Upper lobe of right lung (tissue), 1 donor: ENCODE measurements around the gene LRRC23. TPM values are rescaled to one million over a fixed set of nuclear protein-coding genes. Genes with fewer than 3 reads are reported as not detected.
"Not testable (repeated sequence)": the region's sequence is repeated elsewhere in the genome, so short reads cannot be mapped to it uniquely, and the experiment has no call there.

ENCODE experiments used
- ATAC-seq: fragments of 200-7000 bp; cut with Tn5 transposase; one replicate; pipeline ENCODE4 v1.9.1; 2020; ENCODE audit warnings: mild to moderate bottlenecking, moderate library complexity
- DNase-seq: peaks from one replicate; pipeline ENCODE4 v3.0.0-alpha.2; 2020
- H3K27ac ChIP-seq: fragments of 200-600 bp; one replicate; pipeline ENCODE4 v1.8.0; 2022
- H3K27me3 ChIP-seq: fragments of 200-600 bp; one replicate; pipeline ENCODE4 v1.8.0; 2022; ENCODE audit warnings: mild to moderate bottlenecking
- H3K36me3 ChIP-seq: fragments of 200-600 bp; one replicate; pipeline ENCODE4 v1.8.0; 2022
- H3K4me1 ChIP-seq: fragments of 200-600 bp; one replicate; pipeline ENCODE4 v1.8.0; 2022
- H3K4me3 ChIP-seq: fragments of 200-600 bp; one replicate; pipeline ENCODE4 v1.8.0; 2022; ENCODE audit warnings: mild to moderate bottlenecking
- H3K9me3 ChIP-seq: fragments of 200-600 bp; one replicate; pipeline ENCODE4 v1.8.0; 2022
- intact Hi-C: fragments of 100-400 bp; cut with DNase I; formaldehyde crosslinking; loops from one replicate; pipeline ENCODE4 v1.11.0; 2022
- total RNA-seq: library from RNA; stranded (reverse); fragmentation: NEBNext Ultra II Directional; extraction: Animal tissue kit (Norgen Biotek cat#: 25700); gene quantifications from one replicate; pipeline ENCODE4 v1.2.1, GENCODE V29; 2021
- TF ChIP-seq, protein P1 (sequence below): fragments of 200-600 bp; IDR thresholded peaks from one replicate; pipeline ENCODE4 v1.8.0; 2022; ENCODE audit warnings: antibody characterized with exemption
- donor health status: DM: no; HTN: yes; CAD: no; lungs with severe emphysema.

Gene LRRC23
- total RNA-seq, 1 donor from 2014 or later: 13.3 TPM

DNA sequence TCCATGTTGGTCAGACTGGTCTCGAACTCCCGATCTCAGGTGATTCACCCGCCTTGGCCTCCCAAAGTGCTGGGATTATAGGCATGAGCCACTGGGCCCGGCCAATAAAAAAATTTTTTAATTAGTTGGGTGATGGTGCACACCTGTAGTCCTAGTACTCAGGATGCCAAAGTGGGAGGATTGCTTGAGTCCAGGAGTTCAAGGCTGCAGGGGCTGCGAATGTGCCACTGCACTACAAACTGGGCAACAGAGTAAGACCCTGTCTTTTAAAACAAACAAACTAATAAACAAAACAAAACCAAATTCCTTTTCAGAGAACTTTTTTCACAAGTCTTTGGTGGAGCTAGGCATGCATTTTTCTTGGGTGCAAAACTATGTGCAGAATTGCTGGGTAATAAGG, 21.4 kb upstream of the LRRC23 start:
- Histone ChIP-seq H3K4me3 (no peak overlapping the region), H3K4me1 (peaks cover 8% of the 10 kb centered on the region), H3K27me3 (no peaks in the 10 kb centered on the region), H3K9me3 (no peaks in the 10 kb centered on the region), H3K36me3 (peaks cover 16% of the 10 kb centered on the region), H3K27ac (no peak overlapping the region)
- intact Hi-C loops: no loop called here
- no peak for DNase-seq
- no peak for ATAC-seq
- TF ChIP-seq, protein P1, sequence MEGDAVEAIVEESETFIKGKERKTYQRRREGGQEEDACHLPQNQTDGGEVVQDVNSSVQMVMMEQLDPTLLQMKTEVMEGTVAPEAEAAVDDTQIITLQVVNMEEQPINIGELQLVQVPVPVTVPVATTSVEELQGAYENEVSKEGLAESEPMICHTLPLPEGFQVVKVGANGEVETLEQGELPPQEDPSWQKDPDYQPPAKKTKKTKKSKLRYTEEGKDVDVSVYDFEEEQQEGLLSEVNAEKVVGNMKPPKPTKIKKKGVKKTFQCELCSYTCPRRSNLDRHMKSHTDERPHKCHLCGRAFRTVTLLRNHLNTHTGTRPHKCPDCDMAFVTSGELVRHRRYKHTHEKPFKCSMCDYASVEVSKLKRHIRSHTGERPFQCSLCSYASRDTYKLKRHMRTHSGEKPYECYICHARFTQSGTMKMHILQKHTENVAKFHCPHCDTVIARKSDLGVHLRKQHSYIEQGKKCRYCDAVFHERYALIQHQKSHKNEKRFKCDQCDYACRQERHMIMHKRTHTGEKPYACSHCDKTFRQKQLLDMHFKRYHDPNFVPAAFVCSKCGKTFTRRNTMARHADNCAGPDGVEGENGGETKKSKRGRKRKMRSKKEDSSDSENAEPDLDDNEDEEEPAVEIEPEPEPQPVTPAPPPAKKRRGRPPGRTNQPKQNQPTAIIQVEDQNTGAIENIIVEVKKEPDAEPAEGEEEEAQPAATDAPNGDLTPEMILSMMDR: no peak

DNA sequence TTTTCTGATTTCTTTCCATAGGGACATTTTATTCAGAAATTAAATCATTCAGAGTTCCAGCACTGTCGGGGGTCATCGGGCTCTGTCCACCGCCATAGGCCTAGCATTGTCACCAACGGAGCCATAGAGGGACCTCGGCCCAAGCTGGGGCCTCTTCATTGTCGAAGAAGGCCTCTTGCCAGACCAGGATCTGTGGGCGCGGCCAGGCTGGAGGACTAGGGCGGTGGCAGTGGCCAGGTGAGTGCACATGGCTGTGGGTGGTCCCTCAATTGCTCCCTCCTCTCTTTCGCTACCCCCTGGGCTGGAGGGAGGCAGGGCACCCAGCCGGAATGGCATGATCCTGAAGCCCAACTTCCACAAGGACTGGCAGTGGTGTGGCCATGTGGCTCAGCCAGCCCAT, 20.9 kb upstream of the LRRC23 start:
- peaks cover 16% of the 10 kb centered on the region for H3K36me3 ChIP-seq
- H3K4me1 ChIP-seq: peaks cover 8% of the 10 kb centered on the region
- no peak overlapping the region for H3K4me3 ChIP-seq
- no peak overlapping the region for H3K27ac ChIP-seq
- TF ChIP-seq, protein P1: no peak
- H3K9me3 ChIP-seq: no peaks in the 10 kb centered on the region
- DNase-seq (no peak), ATAC-seq (no peak)
- no peaks in the 10 kb centered on the region for H3K27me3 ChIP-seq
- intact Hi-C loops: no loop called here

DNA sequence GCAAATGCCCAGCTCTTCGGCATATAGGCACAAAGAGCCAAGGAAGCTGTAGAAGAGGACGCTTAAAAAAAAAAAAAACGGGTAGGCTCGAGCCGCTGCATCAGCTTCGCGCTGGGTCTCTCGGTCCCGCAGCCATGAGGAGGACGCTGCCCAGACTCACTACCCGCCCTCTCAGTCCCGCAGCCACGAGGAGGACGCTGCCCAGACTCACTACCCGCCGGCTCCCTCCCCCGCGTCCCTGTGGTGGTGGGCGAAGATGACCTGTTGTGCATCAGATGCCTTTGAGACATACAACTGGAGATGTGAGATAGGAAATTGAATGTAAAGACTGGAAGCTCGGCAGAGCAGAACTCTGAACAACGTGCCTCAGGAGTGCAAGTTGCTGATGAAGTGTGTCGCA, 20.1 kb upstream of the LRRC23 start:
- H3K27ac ChIP-seq: no peak overlapping the region
- H3K4me3 ChIP-seq: no peak overlapping the region
- ATAC-seq (no peak), DNase-seq (no peak)
- no peaks in the 10 kb centered on the region for H3K9me3 ChIP-seq
- intact Hi-C loops: no loop called here
- no peaks in the 10 kb centered on the region for H3K27me3 ChIP-seq
- peaks cover 8% of the 10 kb centered on the region for H3K4me1 ChIP-seq
- TF ChIP-seq, protein P1: no peak
- H3K36me3 ChIP-seq: peaks cover 16% of the 10 kb centered on the region

DNA sequence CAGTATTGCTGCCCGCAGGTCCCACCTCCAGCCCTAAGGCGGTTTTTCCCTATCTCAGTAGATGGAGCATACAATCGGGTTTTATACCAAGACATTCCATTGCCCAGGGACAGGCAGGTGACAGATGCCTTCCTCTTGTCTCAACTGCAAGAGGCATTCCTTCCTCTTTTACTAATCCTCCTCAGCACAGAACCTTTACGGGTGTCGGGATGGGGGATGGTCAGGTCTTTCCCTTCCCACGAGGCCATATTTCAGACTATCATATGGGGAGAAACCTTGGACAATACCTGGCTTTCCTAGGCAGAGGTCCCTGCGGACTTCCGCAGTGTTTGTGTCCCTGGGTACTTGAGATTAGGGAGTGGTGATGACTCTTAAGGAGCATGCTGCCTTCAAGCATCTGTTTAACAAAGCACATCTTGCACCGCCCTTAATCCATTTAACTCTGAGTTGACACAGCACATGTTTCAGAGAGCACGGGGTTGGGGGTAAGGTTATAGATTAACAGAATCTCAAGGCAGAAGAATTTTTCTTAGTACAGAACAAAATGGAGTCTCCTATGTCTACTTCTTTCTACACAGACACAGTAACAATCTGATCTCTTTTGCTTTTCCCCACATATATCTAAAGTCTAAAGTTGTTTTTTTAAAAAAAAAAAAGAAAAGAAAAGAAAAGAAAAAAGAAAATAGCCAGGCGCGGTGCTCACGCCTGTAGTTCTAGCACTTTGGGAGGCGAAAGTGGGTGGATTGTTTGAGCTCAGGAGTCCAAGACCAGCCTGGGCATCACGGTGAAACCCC, 18.2 kb upstream of the LRRC23 start:
- H3K9me3 ChIP-seq, DNase-seq, H3K27me3 ChIP-seq, intact Hi-C loops, H3K4me3 ChIP-seq, H3K4me1 ChIP-seq, ATAC-seq: not testable (repeated sequence)
- H3K27ac ChIP-seq: peak overlapping the region; percentile 67
- H3K36me3 ChIP-seq: peaks cover 16% of the 10 kb centered on the region

DNA sequence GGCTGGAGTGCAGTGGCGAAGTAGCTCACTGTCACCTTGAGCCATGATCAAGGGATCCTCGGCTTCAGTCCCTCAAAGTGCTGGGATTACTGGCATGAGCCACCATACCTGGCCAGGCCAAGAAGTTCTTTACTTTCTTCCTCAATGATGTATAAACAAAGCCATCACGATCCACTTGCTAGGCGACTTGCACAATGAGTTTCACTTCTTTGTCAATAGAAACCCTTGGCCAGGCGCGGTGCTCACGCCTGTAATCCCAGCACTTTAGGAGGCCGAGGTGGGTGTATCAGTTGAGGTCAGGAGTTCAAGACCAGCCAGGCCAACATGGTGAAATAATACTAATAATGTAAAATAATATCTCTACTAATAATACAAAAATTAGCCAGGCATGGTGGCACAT, 17.2 kb upstream of the LRRC23 start:
- H3K27ac ChIP-seq: peak overlapping the region; percentile 67
- intact Hi-C loops: no loop called here
- DNase-seq: peak; percentile 76

DNA sequence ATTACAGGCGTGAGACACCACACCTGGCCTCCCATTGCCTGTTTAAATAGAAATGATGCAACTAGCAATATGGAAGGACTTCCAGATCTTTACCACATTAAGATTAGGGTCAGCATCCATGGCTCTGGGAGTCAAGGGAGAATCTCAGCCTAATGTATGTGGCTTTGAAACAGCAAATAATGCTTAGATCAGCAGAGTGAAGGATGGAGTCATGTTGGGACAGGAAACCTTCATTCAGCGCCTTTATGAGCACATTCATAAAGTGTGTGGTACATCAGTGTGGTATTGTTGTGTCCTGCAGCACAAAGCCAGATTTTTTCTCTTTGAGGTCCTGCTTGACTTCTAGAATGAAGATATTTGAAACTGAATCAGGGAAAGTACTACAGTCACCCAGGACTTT, 16.3 kb upstream of the LRRC23 start:
- Histone ChIP-seq H3K27me3 (no peaks in the 10 kb centered on the region), H3K4me3 (no peak overlapping the region), H3K9me3 (no peaks in the 10 kb centered on the region), H3K36me3 (peaks cover 16% of the 10 kb centered on the region), H3K27ac (peak overlapping the region; percentile 36), H3K4me1 (peaks cover 14% of the 10 kb centered on the region)
- intact Hi-C loops: no loop called here
- TF ChIP-seq, protein P1: no peak
- DNase-seq: no peak
- no peak for ATAC-seq

More for the DNA sequence above, 17.2 kb upstream of the LRRC23 start:
- Histone ChIP-seq H3K4me3 (no peak overlapping the region), H3K36me3 (peaks cover 16% of the 10 kb centered on the region), H3K27me3 (no peaks in the 10 kb centered on the region), H3K9me3 (no peaks in the 10 kb centered on the region), H3K4me1 (peaks cover 14% of the 10 kb centered on the region)
- ATAC-seq: peak; percentile 9
- TF ChIP-seq, protein P1: no peak

DNA sequence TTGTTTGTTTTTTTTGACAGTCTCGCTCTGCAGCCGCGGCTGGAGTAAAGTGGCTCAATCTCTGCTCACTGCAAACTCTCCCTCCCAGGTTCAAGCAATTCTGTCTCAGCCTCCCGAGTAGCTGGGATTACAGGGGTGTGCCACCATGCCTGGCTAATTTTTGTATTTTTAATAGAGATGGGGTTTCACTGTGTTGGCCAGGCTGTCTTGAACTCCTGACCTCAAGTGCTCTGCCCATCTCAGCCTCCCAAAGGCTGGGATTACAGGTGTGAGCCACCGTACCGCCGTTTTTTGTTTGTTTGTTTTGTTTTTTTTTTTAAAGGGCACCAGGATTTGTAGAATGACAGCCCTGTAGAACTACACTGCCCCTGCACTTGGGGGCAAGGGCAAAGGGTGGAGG, 15.8 kb upstream of the LRRC23 start:
- H3K27me3 ChIP-seq, H3K27ac ChIP-seq, H3K9me3 ChIP-seq, intact Hi-C loops, H3K4me3 ChIP-seq, DNase-seq, ATAC-seq: not testable (repeated sequence)
- peaks cover 11% of the 10 kb centered on the region for H3K36me3 ChIP-seq
- H3K4me1 ChIP-seq: peaks cover 14% of the 10 kb centered on the region

DNA sequence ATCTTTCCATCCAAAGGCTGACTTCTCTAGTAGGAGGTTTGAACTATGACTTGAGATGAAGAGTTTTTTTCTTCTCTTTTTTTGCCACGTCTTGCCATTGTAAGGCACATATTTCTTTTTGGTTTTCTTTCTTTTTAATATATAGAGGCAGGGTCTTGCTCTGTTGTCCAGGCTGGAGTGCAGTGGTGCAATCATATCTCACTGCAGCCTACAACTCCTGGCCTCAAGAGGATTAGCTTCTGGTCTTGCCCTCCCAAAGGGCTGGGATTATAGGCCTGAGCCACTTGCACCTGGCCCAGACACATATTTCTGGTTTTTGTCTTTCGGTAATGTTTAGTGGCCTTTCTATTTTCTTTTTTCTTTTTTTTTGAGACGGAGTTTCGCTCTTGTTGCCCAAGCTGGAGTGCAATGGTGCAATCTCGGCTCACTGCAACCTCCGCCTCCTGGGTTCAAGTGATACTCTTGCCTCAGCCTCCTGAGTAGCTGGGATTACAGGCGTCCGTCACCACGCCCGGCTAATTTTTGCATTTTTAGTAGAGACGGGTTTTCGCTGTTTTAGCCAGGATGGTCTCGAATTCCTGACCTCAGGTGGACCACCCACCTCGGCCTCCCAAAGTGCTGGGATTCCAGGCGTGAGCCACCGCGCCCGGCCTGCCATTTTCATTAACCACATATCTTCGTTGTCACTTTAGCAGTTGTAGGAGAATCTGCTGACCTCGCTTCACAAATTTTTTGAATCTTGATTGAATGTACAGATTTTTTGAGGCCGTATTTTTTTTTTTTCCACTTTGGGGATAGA, 14.6 kb upstream of the LRRC23 start:
- H3K4me3 ChIP-seq, H3K36me3 ChIP-seq, H3K9me3 ChIP-seq, H3K27me3 ChIP-seq, DNase-seq, ATAC-seq, intact Hi-C loops: not testable (repeated sequence)
- peak overlapping the region; percentile 91 for H3K27ac ChIP-seq
- peaks cover 14% of the 10 kb centered on the region for H3K4me1 ChIP-seq
